Breast epithelium (tissue), 4 donors: ENCODE measurements around the gene NCKAP5. TPM values are rescaled to one million over a fixed set of nuclear protein-coding genes. Genes with fewer than 3 reads are reported as not detected.

Experiments used
- DNase-seq, 2 donors: peaks; one replicate each; pipeline ENCODE4 v3.0.0-alpha.2; 2019; ENCODE audit warnings: low spot score in 2 of 2
- H3K27ac ChIP-seq, 2 donors: fragments of 200-600 bp; sonication (generic) in 1 of 2; one replicate each; pipeline ENCODE4 v1.5.1; 2016 to 2019; ENCODE audit warnings: mild to moderate bottlenecking in 1 of 2
- H3K27me3 ChIP-seq, 2 donors: fragments of 200-600 bp; sonication (generic) in 1 of 2; one replicate each; pipeline versions ENCODE4 v1.5.1 to v1.6.0; 2017 to 2019; ENCODE audit warnings: control low read depth in 1 of 2, mild to moderate bottlenecking in 1 of 2
- H3K36me3 ChIP-seq: fragments of 200-600 bp; one replicate; pipeline ENCODE4 v1.5.1; 2019
- H3K4me1 ChIP-seq, 2 donors: fragments of 200-600 bp; sonication (generic); one replicate each; pipeline ENCODE4 v1.5.1; 2016 to 2019; ENCODE audit warnings: control low read depth in 1 of 2
- H3K4me3 ChIP-seq, 3 donors: fragments of 200-600 bp; sonication (generic); 1 replicate in 2 of 3; 2 replicates in 1 of 3; pipeline ENCODE4 v1.5.1; 2016 to 2019; ENCODE audit warnings: mild to moderate bottlenecking in 3 of 3, moderate library complexity in 2 of 3
- H3K9me3 ChIP-seq, 2 donors: fragments of 200-600 bp; sonication (generic) in 1 of 2; one replicate each; pipeline ENCODE4 v1.5.1; 2016 to 2019; ENCODE audit warnings: control low read depth in 1 of 2
- CTCF ChIP-seq, 3 donors: fragments of 450-650 bp; IDR thresholded peaks; one replicate each; pipeline ENCODE4 v1.5.1; 2016 to 2017; ENCODE audit warnings: antibody characterized with exemption in 3 of 3, mild to moderate bottlenecking in 3 of 3, moderate library complexity in 3 of 3
- POLR2A ChIP-seq: fragments of 450-650 bp; IDR thresholded peaks from one replicate; pipeline ENCODE4 v1.6.1; 2016; ENCODE audit warnings: antibody characterized with exemption, mild to moderate bottlenecking, moderate library complexity
- POLR2AphosphoS5 ChIP-seq, 3 donors: sonication (generic); formaldehyde crosslinking; IDR thresholded peaks; one replicate each; pipeline ENCODE4 v1.6.1; 2017; ENCODE audit warnings: antibody characterized with exemption in 3 of 3
- intact Hi-C: fragments of 100-400 bp; cut with DNase I; formaldehyde crosslinking; loops from one replicate; pipeline ENCODE4 v1.15.1; 2023; ENCODE audit warnings: low total_unique reads
- total RNA-seq, 3 donors: library from RNA; depleted of rRNA; stranded (reverse); fragments of >200 nt; gene quantifications; one replicate each; pipeline ENCODE4 v1.1.0, GENCODE V29; 2016

The NCKAP5 gene
- total RNA-seq, 3 donors from 2014 or later, result 1.1 to 10.5 (median 6.1) TPM

GRCh38 chr2:133360882-133361281 lies 207.4 kb downstream of the NCKAP5 start:
- no peak overlapping the region for H3K4me3 ChIP-seq
- no peaks in the 10 kb centered on the region for H3K9me3 ChIP-seq
- no peak for DNase-seq
- intact Hi-C loops, result no loop called here
- H3K27ac ChIP-seq, result no peak overlapping the region
- H3K36me3 ChIP-seq, result no peaks in the 10 kb centered on the region
- H3K4me1 ChIP-seq, result no peaks in the 10 kb centered on the region
- no peaks in the 10 kb centered on the region for H3K27me3 ChIP-seq
- TF ChIP-seq POLR2A (no peak), POLR2AphosphoS5 (IDR thresholded peaks at IDR 0.05) (no peak), CTCF (IDR thresholded peaks at IDR 0.05) (no peak)

GRCh38 chr2:133360190-133360589 lies 208.1 kb downstream of the NCKAP5 start:
- Histone ChIP-seq H3K36me3 (no peaks in the 10 kb centered on the region), H3K27me3 (no peaks in the 10 kb centered on the region), H3K9me3 (no peaks in the 10 kb centered on the region), H3K4me1 (no peaks in the 10 kb centered on the region), H3K4me3 (no peak overlapping the region), H3K27ac (no peak overlapping the region)
- intact Hi-C loops, result no loop called here
- no peak for DNase-seq
- TF ChIP-seq CTCF (IDR thresholded peaks at IDR 0.05), result no peak
- TF ChIP-seq POLR2A, result no peak
- TF ChIP-seq POLR2AphosphoS5 (IDR thresholded peaks at IDR 0.05), result no peak

- TF ChIP-seq POLR2AphosphoS5 (IDR thresholded peaks at IDR 0.05) (no peak), CTCF (IDR thresholded peaks at IDR 0.05) (no peak), POLR2A (no peak)
- Histone ChIP-seq H3K36me3 (no peaks in the 10 kb centered on the region), H3K9me3 (no peaks in the 10 kb centered on the region), H3K4me3 (no peak overlapping the region), H3K27ac (no peak overlapping the region), H3K4me1 (no peaks in the 10 kb centered on the region), H3K27me3 (no peaks in the 10 kb centered on the region)
- intact Hi-C loops, result no loop called here
- DNase-seq, result peak in 1 of 2 donors; percentile 20
Observed at GRCh38 chr2:133352719-133353118, 215.5 kb downstream of the NCKAP5 start.

GRCh38 chr2:133346654-133347053 lies 221.6 kb downstream of the NCKAP5 start:
- no peaks in the 10 kb centered on the region for H3K9me3 ChIP-seq
- H3K27me3 ChIP-seq, result no peaks in the 10 kb centered on the region
- no peak overlapping the region for H3K4me3 ChIP-seq
- no peaks in the 10 kb centered on the region for H3K36me3 ChIP-seq
- no peaks in the 10 kb centered on the region for H3K4me1 ChIP-seq
- TF ChIP-seq CTCF (IDR thresholded peaks at IDR 0.05), result no peak
- TF ChIP-seq POLR2AphosphoS5 (IDR thresholded peaks at IDR 0.05), result no peak
- TF ChIP-seq POLR2A, result no peak
- no peak for DNase-seq
- H3K27ac ChIP-seq, result no peak overlapping the region
- intact Hi-C loops, result no loop called here

GRCh38 chr2:133345638-133346037 lies 222.6 kb downstream of the NCKAP5 start:
- H3K4me1 ChIP-seq, result no peaks in the 10 kb centered on the region
- H3K36me3 ChIP-seq, result no peaks in the 10 kb centered on the region
- intact Hi-C loops, result no loop called here
- no peak overlapping the region for H3K4me3 ChIP-seq
- TF ChIP-seq CTCF (IDR thresholded peaks at IDR 0.05) (no peak), POLR2A (no peak), POLR2AphosphoS5 (IDR thresholded peaks at IDR 0.05) (no peak)
- no peaks in the 10 kb centered on the region for H3K9me3 ChIP-seq
- no peaks in the 10 kb centered on the region for H3K27me3 ChIP-seq
- no peak for DNase-seq
- no peak overlapping the region for H3K27ac ChIP-seq
